Measurements from ENCODE around the gene S100A7.

- TF ChIP-seq CTCF (IDR thresholded peaks at IDR 0.05), result no peak
- no peak for TF ChIP-seq EP300 (IDR thresholded peaks at IDR 0.05)
- no peak for TF ChIP-seq POLR2A (IDR thresholded peaks at IDR 0.05)
Observed at GRCh38 chr1:153428791-153429190, 31.7 kb downstream of the S100A7 start.

All from ovary (tissue), 3 donors.